ENCODE data around the gene PWWP2A.

DNA sequence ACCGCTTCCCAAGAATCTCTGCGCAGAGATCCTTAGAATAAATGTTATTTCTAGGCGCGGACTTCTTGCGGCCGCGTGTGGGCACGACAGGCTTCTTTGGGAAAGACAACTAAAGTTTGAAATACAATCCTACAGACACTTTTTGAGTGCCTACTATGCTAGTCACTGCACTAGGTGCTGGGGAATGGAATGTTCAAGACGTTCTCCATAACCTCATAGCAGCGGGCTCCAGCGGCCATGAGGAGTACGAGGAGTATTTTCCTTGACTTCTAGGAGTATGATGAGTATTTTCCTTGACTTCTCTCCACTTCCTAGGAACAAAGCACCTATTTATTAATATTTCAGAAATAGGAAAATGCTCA is 636 bp upstream of the PWWP2A start:
- no peak for TF ChIP-seq EZH2 (IDR thresholded peaks at IDR 0.05; ENCODE audit: borderline replicate concordance, insufficient read depth, low read depth, low read length, poor library complexity, severe bottlenecking)
- TF ChIP-seq, protein P1, sequence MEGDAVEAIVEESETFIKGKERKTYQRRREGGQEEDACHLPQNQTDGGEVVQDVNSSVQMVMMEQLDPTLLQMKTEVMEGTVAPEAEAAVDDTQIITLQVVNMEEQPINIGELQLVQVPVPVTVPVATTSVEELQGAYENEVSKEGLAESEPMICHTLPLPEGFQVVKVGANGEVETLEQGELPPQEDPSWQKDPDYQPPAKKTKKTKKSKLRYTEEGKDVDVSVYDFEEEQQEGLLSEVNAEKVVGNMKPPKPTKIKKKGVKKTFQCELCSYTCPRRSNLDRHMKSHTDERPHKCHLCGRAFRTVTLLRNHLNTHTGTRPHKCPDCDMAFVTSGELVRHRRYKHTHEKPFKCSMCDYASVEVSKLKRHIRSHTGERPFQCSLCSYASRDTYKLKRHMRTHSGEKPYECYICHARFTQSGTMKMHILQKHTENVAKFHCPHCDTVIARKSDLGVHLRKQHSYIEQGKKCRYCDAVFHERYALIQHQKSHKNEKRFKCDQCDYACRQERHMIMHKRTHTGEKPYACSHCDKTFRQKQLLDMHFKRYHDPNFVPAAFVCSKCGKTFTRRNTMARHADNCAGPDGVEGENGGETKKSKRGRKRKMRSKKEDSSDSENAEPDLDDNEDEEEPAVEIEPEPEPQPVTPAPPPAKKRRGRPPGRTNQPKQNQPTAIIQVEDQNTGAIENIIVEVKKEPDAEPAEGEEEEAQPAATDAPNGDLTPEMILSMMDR (IDR thresholded peaks at IDR 0.05): no peak

All from B cell (primary cell).